H1 (cell line): ENCODE data around the gene FBLN2.

Source experiments
- CTCF ChIP-seq, 3 experiments: IDR thresholded peaks; 1 replicate in 2 of 3; 2 replicates in 1 of 3; pipeline versions ENCODE4 v1.5.1 to v1.6.1; 2011; ENCODE audit warnings: low read length in 3 of 3, mild to moderate bottlenecking in 3 of 3, inconsistent platforms in 2 of 3, low read depth in 1 of 3, moderate library complexity in 1 of 3; ENCODE audit not compliant: insufficient read depth in 1 of 3; ENCODE audit errors: control extremely low read depth in 1 of 3
- GABPA ChIP-seq: IDR thresholded peaks from 2 replicates; pipeline ENCODE4 v1.6.1; 2011; ENCODE audit warnings: mild to moderate bottlenecking, low read length, moderate library complexity, borderline replicate concordance; ENCODE audit not compliant: insufficient read depth
- HDAC6 ChIP-seq: IDR thresholded peaks from one replicate; pipeline ENCODE4 v1.7.1; 2012; ENCODE audit warnings: low read depth, mild to moderate bottlenecking, inconsistent platforms, low read length, moderate library complexity
- MAFK ChIP-seq: IDR thresholded peaks from 2 replicates; pipeline ENCODE4 v1.6.1; 2012; ENCODE audit warnings: low read depth, mild to moderate bottlenecking, improper control_type of control experiment, low read length
- SIX5 ChIP-seq: IDR thresholded peaks from 2 replicates; pipeline ENCODE4 v1.6.1; 2011; ENCODE audit warnings: mild to moderate bottlenecking, low read depth, low read length
- SP1 ChIP-seq: IDR thresholded peaks from 2 replicates; pipeline ENCODE4 v1.6.1; 2011; ENCODE audit warnings: low read depth, low read length
- TCF12 ChIP-seq: IDR thresholded peaks from 2 replicates; pipeline ENCODE4 v1.6.1; 2011; ENCODE audit warnings: low read depth, mild to moderate bottlenecking, low read length
- ZNF274 ChIP-seq: IDR thresholded peaks from 2 replicates; pipeline ENCODE4 v1.7.0; 2012; ENCODE audit warnings: low read length, borderline replicate concordance; ENCODE audit errors: extremely low read depth
- TF ChIP-seq, protein P1 (sequence below): IDR thresholded peaks from 2 replicates; pipeline ENCODE4 v1.6.1; 2012; ENCODE audit warnings: inconsistent platforms

DNA sequence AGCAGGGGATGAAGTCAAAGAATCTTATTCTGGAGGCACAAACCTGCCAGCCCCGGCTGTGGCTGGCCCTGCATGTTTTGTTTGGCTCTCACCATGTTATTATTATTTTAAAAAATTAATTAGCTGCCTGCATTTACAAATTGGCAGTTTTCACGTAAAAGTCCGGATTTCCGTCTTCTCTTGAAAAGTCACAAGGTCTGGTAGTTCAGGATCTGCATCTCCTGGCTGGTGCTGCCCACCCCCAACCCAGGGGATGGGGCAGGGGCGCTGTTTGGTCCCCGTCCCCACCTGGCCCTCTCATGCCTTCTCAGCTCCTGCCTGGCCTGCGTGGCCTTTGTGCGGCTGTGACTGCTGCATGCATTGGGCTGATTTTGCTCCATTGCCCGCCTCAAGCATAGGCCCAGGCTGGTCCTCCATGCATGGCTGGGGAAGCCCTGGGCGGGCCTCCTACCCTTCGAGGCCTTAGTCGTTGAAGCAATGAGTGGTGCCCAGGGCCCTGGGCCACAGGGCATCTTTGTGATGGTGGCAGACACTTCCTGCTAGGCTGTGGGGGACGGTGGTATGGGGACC lies 2.0 kb downstream of the FBLN2 start:
- TF ChIP-seq CTCF (IDR thresholded peaks at IDR 0.05; ENCODE audit: control extremely low read depth in 1 of 3, insufficient read depth in 1 of 3, low read depth in 1 of 3, low read length in 3 of 3) (no peak), GABPA (no peak), MAFK (no peak), ZNF274 (no peak), SP1 (no peak), TCF12 (no peak), SIX5 (no peak), HDAC6 (no peak)
- TF ChIP-seq, protein P1, sequence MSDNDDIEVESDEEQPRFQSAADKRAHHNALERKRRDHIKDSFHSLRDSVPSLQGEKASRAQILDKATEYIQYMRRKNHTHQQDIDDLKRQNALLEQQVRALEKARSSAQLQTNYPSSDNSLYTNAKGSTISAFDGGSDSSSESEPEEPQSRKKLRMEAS: no peak
